Measurements from ENCODE around the gene PPP1R14C.

PPP1R14C gene

DNA sequence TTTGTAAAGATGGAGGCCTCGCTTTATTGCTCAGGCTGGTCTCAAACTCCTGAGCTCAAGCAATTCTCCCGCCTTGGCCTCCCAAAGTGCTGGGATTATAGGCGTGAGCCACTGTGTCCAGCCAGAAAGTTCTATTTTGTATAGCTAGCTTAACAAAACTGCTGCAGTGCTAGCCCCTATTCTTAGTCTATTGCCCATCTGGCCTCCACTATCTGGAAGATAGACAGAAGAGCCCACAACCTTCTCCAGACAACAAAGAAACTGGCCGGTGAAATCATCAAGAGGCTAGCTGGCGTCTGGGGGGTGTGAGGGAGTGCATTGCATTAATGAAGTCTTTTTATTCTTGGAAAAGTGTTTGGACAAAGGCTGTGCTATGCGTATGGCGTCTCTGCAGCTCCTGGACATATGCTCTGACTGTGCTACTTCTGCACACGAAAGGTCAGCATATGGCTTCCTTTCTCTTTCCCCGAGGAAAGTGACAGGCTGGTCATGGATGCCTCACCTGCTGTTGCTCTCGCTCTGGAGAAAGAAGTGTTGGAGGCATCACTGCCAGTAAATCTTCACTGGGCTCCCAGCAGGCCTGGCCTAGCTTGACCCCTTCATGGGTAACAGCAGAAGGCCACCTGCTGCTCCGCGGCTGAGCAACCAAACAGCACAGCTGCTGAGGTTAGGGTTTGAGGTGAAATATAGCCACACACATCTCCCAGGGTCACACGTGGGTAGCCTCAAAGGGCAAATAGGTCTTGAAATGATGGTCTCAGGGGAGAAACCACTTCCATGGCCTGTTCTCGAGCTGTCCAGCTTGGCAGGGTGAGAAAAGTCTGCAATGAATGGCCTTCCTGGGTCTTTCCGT lies 130.8 kb downstream of the PPP1R14C start:
- no peak for DNase-seq

DNA sequence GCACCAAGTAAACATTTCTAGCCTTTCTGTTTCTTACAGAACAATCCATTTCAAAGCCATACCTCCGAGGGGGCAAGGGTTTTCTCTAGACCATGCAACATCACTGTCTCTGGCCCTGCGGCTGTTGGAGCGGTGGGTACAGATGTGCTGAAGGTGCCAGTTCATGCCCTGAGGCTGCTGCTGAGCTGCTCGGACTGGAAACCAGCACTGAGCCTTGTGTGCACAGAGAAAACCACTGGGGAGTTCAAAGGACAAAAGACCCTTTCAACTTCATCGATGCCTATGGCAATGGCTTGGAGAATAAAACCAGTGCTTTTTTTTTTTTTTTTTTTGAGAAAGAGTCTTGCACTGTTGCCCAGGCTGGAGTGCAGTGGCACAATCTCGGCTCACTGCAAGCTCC lies 132.6 kb downstream of the PPP1R14C start:
- no peak for DNase-seq

DNA sequence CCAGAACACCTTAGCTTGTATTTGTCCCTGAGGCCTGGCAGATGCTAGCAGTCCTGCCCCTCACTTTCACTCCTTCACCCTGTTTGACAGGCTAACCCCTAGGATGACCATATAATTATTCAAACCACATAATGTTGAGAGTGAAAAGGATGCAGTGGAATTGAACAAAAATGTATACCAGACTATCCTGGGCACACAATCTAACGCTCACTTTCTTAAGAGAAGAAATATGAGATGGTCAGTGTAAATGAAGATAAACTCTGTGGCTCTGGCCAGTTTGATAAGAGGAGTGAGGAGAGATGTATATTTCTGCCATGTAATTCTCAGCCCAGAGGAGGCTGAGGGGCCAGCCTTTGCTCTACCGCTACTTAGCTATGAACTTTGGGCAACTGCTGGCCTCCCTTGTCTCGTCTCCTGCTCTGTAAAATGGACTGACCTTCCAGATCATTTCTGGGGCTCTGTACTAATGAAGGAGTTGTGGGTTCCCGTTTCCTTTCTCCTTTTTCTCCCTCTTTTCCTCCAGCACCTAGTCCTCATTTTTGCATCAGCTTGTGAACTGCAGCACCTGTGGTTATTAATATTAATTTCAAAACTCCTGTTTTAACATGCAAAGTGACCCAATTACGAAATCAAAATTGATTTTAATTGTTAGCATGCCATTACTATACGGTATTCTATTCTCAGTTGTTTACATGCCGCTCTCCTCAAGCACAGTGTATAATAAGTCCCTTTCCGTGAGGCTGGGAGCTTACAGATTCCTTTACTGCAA lies 133.5 kb downstream of the PPP1R14C start:
- no peak for DNase-seq

DNA sequence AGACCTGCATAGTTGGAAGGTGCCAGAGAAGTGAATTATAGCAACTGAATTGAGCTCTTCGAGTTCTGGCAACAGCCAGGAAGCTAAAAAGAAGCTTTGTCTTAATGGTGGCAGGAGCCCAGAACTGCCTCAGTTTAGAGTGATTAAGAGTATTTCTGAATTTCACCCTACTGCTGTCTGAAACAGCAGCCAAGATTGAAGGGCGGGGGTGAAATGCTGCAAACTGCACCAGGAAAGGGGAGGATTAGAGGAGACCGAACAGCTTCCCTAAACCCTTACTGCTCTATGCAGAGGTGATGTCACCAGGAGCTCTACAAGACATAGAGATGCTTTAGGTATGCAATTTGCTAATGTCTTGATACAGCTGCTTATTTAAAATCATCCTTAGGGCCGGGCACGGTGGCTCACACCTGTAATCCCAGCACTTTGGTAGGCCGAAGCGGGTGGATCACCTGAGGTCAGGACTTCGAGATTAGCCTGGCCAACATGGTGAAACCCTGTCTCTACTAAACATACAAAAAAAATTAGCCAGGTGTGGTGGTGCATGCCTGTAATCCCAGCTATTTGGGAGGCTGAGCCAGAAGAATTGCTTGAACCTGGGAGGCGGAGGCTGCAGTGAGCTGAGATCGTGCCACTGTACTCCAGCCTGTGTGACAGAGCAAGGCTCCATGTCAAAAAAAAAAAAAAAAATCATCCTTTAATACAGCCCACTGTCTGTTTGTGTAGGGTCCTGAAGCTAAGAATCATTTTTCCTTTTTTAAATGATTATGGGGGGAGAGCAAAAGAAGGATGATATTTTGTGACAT lies 134.3 kb downstream of the PPP1R14C start:
- no peak for DNase-seq

DNA sequence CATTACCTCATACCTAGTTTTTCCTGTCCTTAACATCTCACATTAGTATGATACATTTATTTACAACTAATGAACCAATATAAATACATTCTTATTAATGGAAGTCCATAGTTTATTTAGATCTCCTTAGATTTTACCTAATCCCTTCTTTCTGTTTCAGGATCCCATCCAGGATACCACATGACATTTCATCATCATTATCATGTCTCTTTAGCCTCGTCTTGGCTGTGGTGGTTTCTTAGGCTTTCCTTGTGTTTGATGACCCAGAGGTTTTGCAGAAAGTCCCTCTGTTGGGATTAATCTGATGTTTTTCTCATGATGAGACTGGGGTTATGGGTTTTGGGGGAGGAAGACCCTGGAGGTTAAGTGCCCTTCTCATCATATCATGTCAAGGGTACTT lies 136.7 kb downstream of the PPP1R14C start:
- DNase-seq: no peak

DNA sequence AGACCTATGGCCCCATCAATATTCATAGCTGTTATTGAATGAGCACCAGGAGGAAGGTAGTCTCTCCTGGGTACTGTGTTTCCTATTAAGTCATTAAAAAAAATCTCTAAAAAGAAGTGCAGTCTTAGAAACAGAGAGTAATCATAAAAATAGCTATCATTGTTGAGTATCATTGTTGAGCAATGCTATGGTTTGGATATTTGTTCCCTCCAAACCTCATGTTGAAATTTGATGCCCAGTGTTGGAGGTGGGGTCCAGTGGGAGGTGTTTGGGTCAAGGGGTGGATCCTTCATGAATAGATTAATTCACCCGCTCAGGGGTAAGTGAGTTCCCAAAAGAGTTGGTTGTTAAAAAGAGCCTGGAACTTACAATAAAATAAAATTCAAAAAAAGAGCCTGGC lies 137.9 kb downstream of the PPP1R14C start:
- DNase-seq: no peak

DNA sequence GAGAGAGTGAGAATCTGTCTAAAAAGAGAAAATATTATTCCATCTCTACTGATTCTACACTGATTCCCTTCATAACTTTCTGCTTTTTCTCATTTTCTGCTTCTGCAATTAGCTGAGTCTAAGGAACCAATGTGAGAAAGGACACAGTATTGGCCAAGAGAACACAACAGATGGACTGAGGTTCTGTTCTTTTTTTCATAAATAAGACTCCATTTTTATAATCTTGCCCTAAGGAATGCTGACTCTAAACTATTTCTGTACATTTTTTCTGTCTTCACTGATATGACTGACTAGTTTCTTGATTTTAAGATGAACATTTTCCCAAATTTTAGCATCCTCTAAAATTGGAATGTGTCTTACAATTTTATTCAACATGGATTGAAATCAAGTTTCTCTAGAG lies 138.9 kb downstream of the PPP1R14C start:
- DNase-seq: no peak

DNA sequence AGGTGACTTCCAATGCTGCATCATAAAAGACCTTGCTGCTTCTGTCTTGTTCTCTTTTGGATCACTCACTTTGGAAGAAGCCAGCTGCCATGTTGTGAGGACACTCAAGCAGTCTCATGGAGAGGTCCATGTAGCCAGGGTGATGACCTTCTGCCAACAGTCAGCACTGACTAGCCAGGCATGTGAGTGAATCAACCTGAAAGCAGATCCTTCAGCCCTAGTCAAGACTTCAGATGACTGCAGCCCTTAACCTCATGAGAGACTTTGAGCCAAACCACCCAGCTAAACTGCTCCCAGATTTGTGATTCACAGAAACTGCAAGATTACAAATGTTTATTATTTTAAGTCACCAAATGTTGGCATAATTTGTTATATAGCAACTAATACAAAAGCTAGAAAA lies 140.0 kb downstream of the PPP1R14C start:
- DNase-seq: no peak

- no peak for DNase-seq
Measured at GRCh38 chr6:150286460-150286859, 143.6 kb downstream of the PPP1R14C start.

- DNase-seq: no peak
Measured at GRCh38 chr6:150286912-150287311, 144.1 kb downstream of the PPP1R14C start.

- no peak for DNase-seq
Measured at GRCh38 chr6:150288456-150288855, 145.6 kb downstream of the PPP1R14C start.

DNA sequence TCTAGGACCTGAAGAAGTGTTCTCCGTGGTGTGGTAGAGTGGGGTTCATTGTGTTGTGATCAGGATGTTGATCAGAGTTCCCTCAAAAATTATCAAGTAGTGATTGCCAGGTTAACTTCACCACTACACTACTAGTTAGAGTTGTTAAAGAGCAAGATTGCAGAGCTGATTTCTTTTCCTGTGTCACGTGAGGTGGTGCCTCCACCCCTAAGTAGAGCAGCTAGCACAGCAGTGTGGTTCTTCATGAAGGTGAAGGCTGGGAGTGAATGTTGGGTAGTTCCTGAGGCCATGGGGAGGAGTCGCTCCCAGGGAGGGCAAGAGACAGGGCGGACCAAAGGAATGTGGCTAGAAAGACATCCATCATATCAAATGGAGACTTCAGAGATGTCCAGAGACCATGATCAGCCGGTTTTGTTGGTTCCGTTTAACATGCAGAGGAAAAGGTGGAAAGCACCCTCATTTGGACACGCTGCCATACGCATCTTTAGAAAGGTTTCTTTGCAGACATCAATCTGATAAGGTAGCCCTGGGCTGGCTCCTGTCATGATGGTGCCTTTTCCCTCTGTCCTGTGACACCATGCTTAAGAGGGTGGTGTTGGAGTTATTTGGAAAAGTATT lies 146.7 kb downstream of the PPP1R14C start:
- no peak for DNase-seq

DNA sequence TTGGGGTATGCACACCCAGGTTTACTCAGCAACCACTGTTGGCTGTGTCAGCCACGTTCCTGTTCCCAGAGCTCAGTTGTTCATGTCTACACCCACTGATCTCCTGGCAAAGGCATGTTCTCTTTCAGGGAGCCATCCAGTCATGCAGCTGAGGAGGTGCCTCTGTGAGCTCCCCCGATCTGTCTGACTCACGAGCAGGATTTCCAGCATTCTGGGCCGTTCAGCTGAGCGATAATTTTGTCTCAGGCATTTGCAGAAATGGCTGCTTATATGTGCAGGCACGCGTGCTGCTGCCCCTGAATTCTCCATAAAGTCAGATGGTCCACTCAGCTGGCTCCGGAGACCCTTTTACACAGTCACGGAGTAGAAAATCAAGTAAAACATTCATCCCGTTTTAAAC lies 147.6 kb downstream of the PPP1R14C start:
- DNase-seq: no peak

GRCh38 chr6:150291968-150292710 lies 149.3 kb downstream of the PPP1R14C start:
- DNase-seq: no peak

DNA sequence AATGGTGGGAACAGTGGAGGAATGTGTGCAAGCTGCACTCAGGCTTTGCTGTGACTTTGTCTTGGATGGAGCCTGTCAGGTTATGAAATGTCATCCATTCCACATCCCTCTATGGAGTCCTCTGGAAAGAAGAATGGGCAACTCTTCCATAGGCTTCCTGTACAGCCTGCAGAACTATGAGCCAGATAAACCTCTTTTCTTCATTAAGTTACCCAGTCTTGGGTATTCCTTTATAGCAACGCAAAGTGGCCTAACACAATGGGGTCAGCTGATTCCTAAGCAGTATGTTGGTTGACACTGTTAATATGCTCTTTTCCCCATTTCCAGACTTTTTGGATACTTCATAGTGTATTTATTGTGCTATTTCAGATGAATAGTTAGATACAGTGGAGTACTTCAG lies 150.2 kb downstream of the PPP1R14C start:
- no peak for DNase-seq

GRCh38 chr6:150293423-150294173 lies 150.8 kb downstream of the PPP1R14C start:
- DNase-seq: no peak

DNA sequence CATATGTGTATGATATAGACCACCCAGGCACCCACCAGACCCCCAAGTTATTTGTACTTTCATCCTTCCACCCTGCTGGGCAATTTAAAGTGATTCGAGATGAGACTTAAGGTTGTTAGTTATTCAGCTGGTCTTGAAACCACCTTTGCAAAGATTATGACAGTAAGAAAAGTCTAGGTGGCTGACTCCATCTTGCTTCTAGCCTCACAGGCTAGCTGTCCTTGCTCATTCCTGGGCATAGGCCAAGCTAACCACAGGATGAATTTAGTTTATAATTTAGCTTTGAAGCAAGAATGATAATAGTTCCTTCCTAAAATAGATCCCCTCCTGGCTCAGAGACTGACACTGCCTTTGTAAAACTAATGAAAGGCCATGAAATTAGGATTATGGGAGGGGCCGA lies 154.0 kb downstream of the PPP1R14C start:
- no peak for DNase-seq

GRCh38 chr6:150297327-150298029 lies 154.6 kb downstream of the PPP1R14C start:
- no peak for DNase-seq

DNA sequence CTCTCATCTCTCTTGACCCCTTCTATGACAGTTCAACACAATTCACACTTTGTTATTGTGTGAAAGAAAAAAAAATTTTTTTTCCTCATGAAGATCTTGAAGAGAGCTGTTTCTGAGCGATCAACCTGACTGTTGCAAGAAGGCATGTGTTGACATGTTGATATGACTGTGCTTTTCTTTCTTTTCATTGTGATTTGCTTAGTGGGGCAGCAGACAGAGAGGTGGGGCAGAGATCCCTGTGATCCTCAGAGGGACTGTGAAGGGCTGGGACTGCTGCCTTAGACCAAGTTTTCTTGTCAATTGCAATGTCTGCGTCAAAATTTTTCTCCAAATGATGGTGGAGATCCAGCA lies 155.2 kb downstream of the PPP1R14C start:
- DNase-seq: no peak

GRCh38 chr6:150298676-150299075 lies 155.8 kb downstream of the PPP1R14C start:
- no peak for DNase-seq
